AG08396 (cell line): ENCODE results near the gene INTS6L.

Experiments
- DNase-seq: peaks from one replicate; pipeline ENCODE4 v3.0.0; 2012; ENCODE audit warnings: low spot score, mixed read lengths

INTS6L gene, protein sequence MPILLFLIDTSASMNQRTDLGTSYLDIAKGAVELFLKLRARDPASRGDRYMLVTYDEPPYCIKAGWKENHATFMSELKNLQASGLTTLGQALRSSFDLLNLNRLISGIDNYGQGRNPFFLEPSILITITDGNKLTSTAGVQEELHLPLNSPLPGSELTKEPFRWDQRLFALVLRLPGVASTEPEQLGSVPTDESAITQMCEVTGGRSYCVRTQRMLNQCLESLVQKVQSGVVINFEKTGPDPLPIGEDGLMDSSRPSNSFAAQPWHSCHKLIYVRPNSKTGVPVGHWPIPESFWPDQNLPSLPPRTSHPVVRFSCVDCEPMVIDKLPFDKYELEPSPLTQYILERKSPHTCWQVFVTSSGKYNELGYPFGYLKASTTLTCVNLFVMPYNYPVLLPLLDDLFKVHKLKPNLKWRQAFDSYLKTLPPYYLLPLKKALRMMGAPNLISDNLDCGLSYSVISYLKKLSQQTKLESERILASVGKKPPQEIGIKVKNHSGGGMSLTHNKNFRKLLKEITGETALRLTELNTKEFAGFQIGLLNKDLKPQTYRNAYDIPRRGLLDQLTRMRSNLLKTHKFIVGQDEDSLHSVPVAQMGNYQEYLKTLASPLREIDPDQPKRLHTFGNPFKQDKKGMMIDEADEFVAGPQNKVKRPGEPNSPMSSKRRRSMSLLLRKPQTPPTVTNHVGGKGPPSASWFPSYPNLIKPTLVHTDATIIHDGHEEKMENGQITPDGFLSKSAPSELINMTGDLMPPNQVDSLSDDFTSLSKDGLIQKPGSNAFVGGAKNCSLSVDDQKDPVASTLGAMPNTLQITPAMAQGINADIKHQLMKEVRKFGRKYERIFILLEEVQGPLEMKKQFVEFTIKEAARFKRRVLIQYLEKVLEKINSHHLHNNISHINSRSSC

DNA sequence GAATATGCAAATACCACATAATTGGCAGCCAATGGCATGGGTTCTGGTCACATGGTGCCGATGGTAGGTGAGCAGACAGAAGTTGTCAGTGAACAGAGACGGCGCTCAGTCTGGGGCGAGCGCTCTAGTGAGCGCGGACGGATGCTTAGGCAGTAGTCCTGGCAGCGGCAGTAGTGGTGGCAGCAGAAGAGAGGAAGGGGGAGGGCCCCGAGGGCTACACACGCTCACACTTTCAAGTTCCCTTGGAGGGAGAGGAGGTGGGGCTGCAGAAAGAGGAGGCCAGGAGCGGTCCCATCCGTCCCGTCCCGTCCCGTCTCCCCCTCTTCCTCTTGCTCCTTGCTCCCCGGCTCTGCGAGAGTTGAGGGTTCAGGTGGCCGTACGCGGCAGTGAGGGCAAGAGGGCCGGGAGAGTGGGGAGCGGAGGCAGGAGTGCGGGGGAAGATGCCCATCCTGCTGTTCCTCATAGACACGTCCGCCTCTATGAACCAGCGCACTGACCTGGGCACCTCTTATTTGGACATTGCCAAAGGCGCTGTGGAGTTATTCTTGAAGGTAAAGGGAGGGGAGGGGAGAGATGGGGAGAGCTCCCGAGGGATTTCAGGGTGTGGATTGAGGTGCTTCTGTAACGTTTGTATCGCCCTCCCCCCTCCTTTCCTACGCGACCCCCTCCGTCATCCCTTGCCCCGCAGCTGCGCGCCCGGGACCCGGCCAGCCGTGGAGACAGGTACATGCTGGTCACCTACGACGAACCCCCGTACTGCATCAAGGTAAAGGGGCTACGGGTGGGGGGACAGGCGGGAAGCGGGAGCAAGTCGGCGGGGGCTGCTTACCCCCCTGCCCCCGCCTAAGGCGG lies at the start of gene INTS6L:
Gene INTS6L (plus strand): TSS at position 108 of the 852 bp plus-strand sequence. CDS start 333 bp downstream, at position 441.
- DNase-seq = peak; percentile 62

DNA sequence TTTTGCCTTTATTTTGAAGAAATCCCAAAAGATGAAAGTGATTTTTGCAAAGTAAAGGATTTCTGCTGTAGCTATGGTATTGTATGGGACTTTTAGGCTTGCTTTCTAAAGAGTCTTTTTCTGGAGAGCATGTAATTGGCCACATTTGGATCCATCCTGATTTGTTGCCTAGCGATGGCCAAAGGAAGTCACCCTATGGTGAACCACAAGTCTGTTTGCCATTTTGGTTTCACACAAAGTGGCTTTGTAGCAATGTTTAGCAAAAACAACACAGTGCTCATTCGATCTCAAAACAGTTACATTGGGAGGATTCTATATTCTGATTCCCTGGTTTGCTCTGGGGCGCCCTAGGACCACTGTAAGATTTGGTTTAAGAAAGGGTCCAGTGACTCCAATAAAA lies 44.1 kb upstream of the INTS6L start:
- no peak for DNase-seq

DNA sequence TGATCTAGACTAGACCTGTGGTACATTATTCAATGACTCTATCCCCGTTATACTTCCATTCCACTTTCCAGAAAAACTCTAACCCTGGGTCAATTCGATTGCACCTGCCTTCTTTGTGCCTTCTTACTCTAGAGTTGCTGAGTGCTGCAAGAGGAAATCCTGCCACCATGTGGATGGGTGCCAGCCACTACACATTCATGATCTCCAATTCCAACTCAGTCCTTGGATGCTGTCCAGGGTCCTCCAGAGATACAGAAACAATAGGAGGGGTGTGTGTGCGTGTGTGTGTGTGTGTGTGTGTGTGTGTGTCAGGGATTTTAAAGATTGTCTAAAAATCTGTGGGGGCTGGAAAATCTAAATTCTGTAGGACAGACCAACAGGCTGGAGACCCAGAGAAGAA lies 42.9 kb upstream of the INTS6L start:
- DNase-seq = peak; percentile 17

DNA sequence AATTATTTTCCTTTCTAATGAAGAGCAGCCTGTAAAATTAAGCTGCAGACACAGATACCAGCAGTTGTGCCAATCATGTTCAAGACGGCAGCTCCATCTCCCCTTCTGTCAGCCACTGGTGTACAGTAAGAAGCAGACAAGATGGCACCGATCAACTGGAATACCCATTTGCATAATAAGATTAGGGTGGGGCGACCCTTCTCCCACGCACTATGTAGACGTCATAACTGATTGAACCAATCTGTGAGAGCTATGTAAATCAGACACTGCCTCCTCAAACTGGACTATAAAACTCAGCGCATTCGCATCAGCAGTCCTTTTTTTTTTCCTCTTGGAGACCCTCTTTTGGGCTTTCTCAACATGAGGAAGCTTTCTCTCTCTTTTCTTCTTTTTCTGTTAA lies 40.4 kb upstream of the INTS6L start:
- no peak for DNase-seq

DNA sequence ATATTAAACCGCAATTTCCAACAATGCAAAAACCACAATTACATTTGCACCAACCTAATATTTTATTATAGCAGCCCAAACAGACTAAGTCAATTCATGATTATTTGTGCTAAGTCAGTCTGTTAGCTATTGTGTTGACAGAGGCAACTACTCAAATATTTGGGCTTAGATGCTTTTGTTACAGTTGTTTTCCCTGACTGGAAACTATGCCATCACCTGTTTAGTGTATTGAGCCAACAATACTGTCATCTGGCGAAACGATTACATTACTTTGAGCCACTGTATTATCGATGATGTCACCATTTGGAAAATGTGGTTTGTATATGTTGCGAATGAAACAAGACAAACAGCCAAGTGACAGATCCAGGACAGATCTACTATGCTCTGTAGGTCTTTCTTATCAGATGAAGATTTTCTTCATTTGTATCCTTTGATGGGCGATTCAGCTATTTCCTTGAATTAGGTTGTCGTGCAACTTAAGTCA lies 38.7 kb upstream of the INTS6L start:
- DNase-seq = no peak

DNA sequence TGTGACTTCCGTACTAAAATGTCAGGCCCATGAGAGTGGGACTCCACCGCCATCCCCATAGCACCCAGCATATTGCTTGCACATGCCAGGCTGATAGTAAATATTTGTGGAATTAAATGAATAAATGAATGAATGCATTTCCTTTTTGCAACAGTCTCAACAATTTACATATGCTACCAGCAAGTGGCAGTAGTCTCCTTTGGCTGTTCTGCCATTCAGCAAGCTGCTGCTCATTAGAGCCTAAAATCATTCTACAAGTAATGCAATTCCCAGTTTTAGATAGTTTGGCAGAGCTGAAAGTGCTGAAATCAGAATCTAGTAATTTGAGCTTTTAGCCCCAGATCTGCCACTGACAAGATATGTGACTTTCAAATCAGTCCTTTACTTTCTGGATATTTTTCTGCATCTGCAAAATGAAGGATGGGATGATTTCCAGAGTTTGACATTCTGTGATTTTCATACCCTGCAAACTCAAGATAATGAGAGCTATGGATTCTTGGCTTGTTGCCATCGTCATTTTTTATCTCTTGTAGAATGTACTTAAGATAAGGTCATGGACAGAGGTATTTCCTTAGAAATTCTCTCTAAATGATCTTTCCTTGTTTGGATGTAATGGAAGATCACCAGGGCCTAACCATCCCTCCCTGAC lies 35.7 kb upstream of the INTS6L start:
- peak; percentile 33 for DNase-seq

DNA sequence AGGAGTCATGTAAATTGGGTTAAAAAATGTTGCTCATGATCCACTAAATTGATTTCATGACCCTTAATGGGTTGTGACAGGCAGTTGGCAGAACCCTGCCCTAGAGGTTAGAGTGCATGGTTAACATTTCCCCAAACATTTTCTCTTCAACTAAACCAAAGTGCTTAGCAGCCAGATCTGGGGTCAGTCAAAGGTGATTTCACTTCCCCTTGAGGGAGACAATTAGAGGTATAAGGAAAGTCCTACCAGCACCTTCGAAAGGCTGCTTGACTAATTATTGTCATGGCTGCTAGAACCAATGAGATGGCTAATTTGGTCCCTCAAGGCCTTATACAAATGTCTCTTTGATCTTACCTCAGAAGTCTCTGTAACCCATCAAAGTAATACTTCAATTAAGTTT lies 30.9 kb upstream of the INTS6L start:
- DNase-seq = no peak

DNA sequence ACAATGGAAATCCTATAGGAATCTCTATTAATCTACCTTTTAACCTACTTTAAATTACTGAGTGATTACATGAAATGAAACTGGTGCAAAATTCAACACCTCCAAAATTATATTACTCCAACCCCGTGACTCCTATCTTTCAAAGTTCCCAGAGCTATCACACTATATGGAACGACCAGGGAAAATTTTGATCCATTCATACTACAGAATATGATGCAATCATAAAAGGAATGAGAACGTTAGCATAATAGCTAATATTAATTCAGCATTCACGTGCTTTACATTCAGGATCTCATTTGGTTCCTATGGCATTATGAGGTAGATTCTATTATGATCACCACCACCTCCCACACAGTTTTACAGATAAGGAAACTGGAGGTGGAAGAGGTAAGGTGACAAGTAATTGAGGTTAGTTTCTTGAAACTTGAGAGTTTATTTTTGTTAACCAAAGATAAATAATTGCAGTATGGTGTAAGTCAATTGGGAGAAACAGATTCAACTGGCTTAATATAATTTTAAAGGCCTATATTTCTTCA lies 29.4 kb upstream of the INTS6L start:
- DNase-seq = no peak

DNA sequence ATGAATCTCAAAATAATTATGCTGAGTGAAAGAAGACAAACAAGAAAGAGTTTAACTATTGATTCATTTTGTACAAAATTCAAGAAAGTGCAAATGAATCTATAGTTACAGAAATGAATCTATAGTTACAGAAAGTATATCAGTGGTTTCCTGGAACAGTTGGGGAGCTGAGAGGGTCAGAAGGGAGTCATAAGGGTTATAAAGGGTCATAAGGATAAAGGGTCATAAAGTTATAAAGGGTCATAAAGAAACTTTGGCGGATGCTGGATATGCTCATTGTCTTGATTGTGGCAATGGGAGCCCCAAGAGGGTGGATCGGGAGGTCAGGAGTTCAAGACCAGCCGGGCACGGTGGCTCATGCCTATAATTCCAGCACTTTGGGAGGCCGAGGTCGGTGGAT lies 26.0 kb upstream of the INTS6L start:
- DNase-seq = no peak

DNA sequence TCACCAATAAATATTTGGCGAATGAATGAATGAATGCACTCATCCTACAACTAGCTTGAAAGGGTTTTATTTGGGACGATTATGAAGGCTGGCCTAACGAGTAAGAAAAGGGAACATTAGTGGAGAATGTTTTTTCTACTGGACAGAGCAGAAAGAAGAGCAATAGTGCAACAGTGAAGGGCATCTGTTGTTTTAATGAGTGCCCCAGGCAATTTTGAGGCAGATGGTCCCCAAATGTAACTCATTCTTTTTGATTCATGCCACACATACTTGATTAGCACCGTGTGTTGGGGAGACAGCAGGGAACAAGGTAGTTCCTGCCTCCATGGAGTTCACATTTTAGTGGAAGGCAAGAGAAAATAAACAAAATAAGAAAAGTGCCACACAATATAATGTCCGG lies 22.7 kb upstream of the INTS6L start:
- no peak for DNase-seq

DNA sequence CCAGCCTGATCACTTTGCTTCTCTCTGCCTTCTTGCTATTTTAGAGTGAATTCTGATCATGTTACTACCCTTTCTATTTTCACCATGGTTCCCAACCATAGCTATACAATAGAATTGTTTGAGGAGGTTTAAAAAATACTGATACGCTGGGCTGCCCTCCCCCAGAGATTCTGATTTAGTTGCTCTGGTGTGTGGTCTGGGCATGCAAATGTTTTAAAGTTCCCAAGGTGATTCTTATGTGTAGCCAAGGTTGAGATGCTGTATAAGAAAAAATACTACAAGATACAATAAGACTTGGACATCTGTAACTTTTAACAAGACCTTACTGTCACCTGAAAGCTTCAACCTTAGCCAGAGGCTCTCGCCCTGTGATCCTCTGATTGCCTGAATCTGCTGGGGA lies 22.2 kb upstream of the INTS6L start:
- no peak for DNase-seq

DNA sequence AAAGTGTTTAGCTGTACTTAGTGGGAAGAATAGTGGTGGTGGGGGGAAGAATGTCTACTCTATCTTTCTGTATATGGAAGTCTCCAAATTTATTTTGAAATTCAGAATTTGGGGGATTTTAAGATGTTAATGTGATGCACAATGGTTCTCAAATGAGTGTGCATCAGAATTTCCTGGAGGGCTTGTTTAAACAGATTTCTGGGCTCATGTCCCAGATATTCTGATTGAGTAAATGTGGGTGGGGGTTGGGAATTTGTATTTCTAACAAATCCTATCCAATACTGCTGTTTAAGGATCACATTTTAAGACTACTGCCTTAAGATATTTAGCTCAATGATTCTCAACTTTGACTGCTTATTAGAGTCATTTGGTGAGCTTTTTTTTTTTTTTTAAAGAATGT lies 15.1 kb upstream of the INTS6L start:
- DNase-seq = no peak

DNA sequence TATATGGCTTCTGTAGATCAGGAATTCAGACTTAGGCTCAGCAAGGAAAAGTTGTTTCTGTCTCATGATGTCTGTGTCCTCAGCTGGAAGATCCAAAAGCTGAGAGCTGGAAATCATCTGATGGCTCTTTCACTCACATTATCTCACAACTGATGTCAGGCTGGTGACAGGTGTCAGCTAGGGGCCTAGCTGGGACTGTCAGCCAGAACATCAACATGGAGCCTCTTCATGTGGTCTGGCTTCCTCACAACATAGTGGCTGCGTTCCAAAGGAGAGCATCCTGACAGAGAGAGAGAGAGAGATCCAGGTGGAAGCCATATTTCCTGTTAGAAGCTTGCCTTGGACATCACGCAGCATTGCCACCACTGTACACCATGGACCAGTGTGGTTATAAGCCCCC lies 10.6 kb upstream of the INTS6L start:
- no peak for DNase-seq

DNA sequence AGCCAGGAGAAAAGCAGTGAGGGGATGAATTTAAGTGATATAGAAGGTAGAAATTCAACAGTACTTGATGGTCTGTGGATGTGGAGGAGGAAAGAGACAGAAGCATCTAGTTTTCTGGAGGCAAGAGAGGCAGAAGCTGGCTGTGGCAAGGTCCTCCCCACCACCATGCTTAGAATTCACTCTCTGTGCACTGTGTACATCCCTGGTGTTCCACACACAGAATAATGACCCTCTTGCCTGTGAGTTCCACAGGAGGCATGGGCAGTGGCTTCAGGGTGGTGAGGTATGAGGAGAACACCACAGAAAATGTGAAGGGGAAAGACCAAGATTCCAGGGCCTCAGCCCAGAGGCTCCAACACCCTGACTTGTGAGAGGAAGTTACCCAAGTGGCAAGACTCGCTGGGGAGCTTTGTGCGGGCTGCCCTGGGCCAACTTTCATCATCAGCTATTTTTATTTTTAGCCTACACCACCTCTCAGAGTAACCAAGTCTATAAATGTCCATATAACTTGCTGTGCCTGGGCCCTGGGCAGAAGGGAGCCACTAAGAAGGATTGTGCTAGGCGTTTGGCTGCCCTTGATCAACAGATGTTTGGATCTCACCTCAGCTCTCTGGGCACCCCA lies 7.8 kb upstream of the INTS6L start:
- no peak for DNase-seq

DNA sequence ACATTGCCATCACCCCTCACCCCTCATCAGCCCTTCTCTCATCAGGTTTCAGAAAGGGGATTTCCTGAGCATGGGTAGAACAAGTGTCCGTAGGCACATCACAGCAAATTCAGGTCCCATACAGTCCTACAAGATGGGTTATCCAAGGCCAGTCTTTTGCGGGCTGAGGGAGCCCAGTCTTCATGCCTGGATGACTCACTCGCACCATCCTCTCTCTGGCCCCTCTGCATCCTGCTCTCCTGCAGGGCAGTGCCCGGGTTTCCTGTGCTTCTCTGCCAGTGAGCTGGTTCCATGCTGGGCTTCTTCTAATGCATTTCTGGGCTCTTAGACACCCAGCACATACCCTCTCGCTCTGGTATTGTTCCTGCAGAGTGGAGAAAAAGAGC lies 7.3 kb upstream of the INTS6L start:
- no peak for DNase-seq

DNA sequence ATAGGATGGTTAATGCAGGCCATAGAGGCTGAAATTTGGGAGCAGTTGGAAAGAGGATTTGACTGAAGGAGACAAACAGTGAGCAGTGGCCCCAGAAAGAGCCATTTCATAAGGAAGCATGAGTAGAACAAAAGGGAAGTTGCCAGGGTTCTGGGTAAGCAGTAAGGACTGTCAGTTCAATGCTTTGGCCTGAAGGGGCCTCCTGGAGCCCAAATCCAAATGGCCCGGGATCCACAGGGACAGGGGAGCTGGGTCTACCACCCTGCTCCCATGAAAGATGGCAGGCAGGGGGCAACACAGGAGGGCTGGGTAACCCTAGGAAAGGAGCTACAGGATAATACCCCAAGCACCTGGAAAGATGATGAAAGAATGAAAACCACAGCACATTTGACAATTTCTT lies 4.1 kb upstream of the INTS6L start:
- DNase-seq = no peak

DNA sequence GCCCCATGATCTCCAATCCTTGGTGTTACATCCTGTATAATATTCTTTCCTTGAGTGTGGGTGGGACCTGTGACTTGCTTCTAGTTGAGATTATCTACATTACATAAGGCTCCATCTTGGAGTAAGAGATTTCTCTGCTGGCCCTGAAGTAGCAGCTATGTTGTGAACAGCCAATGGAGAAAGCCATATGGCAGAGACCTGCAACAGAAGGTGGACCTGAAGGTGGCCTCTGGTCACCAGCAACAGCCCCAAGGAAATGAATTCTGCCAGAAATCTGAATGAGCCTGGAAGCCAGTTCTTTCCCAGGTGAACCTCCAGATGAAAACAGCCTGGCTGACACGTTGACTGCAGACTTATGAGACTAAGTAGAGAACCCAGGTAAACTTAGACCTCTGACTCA lies 2.3 kb upstream of the INTS6L start:
- DNase-seq = no peak

DNA sequence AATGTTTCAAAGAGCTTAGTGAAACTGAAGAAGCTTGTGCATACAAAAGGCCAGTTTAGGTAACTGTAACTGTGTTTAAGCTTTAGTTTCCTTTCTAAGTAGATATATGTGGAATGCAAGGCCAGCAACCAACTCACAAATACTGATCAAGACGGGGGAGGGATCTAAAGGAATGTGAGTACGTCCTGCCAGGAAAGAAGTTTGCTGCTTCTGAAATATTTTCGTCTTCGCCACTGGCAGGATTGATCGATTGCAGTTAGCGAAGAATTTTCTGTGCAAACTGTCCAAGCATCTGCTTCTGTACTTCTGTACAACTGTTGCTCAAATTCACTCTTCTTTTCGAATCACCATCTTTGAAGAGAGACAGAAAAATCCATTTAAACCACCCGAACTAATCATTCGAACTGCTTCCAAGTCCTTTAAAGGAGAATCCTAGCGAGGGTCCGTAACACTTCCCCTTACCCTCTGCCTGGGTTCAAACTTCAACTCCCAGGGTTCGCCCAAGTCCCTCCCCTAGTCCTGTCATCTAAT lies 373 bp upstream of the INTS6L start:
- DNase-seq = peak; percentile 21

DNA sequence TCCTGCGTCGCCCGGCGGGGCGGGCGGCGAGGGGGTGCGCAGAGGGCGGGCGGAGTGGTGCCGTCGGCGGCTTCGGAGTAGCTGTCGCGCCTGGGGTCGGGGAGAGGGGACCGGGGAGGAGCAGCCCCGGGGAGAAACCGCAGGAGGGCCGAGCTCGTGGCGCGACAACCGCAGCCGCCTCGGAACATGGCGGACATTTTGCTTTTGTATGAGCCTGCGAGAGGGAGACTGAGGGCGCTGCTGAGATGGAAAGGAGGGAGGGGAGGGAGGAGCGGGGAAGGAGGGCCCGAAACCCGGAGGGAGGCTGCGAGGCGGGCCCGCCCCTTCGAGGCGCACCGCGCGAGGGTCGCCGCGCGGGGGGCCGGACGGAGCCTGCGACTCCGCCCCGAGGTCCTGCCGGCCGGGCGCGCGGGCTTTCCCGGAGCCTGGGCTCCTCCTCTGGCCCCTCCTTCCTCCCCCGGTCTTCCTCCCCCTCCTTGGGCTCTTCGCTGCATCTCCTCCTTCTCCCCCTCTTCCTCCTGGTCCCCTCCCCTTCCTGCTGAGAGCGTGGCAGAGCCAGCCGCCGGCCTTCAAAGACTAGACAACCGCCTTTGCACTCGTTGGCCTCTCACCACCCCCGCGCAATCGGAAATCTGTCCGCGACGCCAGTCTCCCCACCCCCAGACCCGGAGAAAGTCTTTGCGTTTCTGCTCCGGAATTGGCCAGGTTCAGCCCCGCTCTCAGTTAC lies 1.1 kb downstream of the INTS6L start:
- peak; percentile 79 for DNase-seq

DNA sequence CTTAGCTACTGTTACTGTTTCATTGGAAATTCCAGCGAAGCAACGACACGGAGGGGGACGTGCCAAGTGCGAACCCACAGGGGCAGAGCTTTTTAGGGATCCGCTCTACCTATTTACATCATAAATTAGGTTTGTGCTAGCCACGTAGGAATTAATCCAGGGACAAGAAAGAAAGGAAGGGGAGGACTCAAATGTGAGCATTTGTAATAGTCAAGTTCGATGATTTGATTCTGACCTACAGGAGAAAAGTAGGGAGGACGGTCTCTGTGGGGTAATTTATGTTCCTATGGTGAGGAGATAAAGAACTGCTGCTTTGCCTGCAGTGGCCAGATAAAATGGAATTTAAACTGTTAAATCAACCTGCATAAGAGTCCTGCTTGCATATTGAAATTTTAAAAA lies 1.7 kb downstream of the INTS6L start:
- DNase-seq = no peak
